ENCODE results near the gene NOS3.
A peak's percentile ranks its signal among the peaks of the same experiment; 100 is the strongest.

NOS3 gene

GRCh38 chr7:151057989-151058780 lies 67.4 kb downstream of the NOS3 start (continued):
- no peak for TF ChIP-seq ZNF518A (tag by site-specific recombination; conservative IDR thresholded peaks at IDR 0.05; ENCODE audit: low read depth)
- TF ChIP-seq ZNF423 (tag by site-specific recombination; IDR thresholded peaks at IDR 0.05): no peak
- TF ChIP-seq CTCF (tag by site-specific recombination; IDR thresholded peaks at IDR 0.05): no peak
- no peak for TF ChIP-seq ZNF280D (tag by site-specific recombination; IDR thresholded peaks at IDR 0.05)
- TF ChIP-seq ZSCAN18 (tag by site-specific recombination; IDR thresholded peaks at IDR 0.05): no peak
- TF ChIP-seq ZNF248 (tag by site-specific recombination; IDR thresholded peaks at IDR 0.05): no peak
- TF ChIP-seq ZNF549 (tag by site-specific recombination; IDR thresholded peaks at IDR 0.05): no peak
- TF ChIP-seq KLF17 (tag by site-specific recombination; IDR thresholded peaks at IDR 0.05): peak; percentile 31; the same call in 1 of the 2 replicates
- peak; percentile 49; the same call in 1 of the 2 replicates for TF ChIP-seq ZBTB6 (tag by site-specific recombination; IDR thresholded peaks at IDR 0.05)
- no peak for TF ChIP-seq ZNF354C (tag by site-specific recombination; IDR thresholded peaks at IDR 0.05; ENCODE audit: borderline replicate concordance, low read depth)
- no peak for TF ChIP-seq ZNF350 (tag by site-specific recombination; IDR thresholded peaks at IDR 0.05)
- no peak for TF ChIP-seq ZNF18 (tag by site-specific recombination; IDR thresholded peaks at IDR 0.05)
- peak; percentile 99 for TF ChIP-seq IKZF3 (tag by site-specific recombination; IDR thresholded peaks at IDR 0.05)
- no peak for TF ChIP-seq ZNF654 (tag by site-specific recombination; IDR thresholded peaks at IDR 0.05; ENCODE audit: low read depth)
- peak; percentile 51; the same call in 1 of the 2 replicates for TF ChIP-seq WT1 (tag by site-specific recombination; IDR thresholded peaks at IDR 0.05)
- peak; percentile 84; the same call in 1 of the 2 replicates for TF ChIP-seq ELK4 (IDR thresholded peaks at IDR 0.05; ENCODE audit: borderline replicate concordance, low read depth, low read length)
- no peak for TF ChIP-seq ZNF202 (tag by site-specific recombination; IDR thresholded peaks at IDR 0.05; ENCODE audit: borderline replicate concordance)
- no peak for TF ChIP-seq ZNF239 (tag by site-specific recombination; IDR thresholded peaks at IDR 0.05)
- TF ChIP-seq ZNF112 (tag by site-specific recombination; IDR thresholded peaks at IDR 0.05): no peak
- TF ChIP-seq ZNF76 (tag by site-specific recombination; IDR thresholded peaks at IDR 0.05; ENCODE audit: borderline replicate concordance, low read depth): peak; percentile 99
- TF ChIP-seq ZNF791 (tag by site-specific recombination; IDR thresholded peaks at IDR 0.05): no peak

All from HEK293 (cell line).